DMS79 (cell line): ENCODE measurements around the gene HOXA10.
A peak's percentile ranks its signal among the peaks of the same experiment; 100 is the strongest.

Experiments
- DNase-seq: peaks from one replicate; lab custom pipeline; 2025; lab: John Stamatoyannopoulos, UW

The HOXA10 gene

DNA sequence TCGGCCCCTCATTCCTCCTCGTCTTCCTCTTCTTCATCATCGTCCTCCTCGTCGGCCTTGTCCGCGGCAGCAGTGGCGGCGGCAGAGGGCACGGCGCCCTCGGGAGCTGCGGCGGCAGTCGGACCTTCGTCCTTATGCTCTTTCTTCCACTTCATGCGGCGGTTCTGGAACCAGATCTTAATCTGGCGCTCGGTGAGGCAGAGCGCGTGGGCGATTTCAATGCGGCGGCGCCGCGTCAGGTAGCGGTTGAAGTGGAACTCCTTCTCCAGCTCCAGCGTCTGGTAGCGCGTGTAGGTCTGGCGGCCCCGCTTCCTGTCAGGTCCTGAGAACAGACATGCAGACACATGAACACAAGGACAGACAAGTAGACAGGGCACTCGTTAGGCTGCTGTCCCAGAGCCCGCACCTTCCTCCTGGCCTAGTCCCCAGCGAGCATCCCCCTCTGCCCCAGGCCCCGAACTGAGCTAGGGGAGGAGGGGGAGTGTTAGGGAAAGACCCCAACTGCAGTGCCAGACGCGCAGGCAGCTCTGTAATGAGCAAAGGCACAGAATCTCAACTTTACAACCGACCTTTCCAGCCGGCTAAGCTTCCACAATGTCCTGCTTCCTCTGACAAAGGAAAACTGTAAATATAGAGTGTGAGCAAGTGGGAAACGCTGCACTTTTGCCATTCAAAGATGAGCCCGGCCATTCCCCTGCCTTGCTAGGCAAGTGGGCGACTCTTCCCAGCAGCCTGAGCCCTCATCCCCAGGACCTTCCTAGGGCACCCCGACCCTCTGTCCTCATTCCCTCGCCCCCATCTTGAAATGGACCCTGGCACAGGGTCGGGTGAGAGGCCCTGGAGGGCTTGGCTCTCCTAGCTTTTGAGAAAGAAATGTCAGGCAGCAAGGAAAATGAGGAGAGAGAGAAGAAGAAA is 19.0 kb downstream of the HOXA10 start:
- no peak for DNase-seq

DNA sequence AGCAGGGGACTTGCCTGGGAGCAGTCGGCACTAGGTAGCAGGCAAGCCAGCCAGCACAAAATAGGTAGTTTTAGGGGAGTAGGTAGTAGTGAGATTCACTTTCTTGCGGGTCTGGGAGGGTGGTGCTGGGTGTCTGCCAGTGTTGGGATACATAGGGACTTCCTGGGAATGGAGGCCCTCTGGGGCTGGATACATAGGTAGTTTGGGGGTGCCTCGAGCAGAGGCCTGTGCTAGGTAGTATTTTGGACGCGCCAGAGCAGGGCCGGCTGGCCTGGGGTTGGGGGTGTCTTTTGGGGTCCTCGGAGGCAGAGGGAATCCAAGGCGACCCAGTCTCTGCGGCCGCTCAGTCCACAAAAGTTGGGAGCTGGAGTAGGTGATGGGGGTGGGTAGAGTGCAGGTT is 19.8 kb downstream of the HOXA10 start:
- DNase-seq, result no peak

DNA sequence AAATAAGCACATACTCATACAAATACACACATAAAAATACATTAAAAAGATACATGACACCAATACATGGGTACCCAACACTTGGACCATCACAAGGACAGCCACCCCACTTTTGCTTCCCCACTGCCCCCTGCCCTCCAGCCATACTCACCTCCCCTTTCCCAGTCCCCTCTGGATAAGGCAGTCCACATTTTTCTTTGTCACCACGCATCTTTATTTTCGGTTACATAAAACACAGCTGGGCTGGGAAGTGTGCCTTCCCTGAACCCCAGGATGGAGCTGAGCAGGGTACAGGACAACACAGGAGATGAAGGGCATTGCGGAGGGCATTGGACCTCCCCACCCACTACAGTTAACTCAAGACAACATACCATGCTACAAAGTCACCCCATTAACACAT is 20.6 kb downstream of the HOXA10 start:
- DNase-seq, result no peak

DNA sequence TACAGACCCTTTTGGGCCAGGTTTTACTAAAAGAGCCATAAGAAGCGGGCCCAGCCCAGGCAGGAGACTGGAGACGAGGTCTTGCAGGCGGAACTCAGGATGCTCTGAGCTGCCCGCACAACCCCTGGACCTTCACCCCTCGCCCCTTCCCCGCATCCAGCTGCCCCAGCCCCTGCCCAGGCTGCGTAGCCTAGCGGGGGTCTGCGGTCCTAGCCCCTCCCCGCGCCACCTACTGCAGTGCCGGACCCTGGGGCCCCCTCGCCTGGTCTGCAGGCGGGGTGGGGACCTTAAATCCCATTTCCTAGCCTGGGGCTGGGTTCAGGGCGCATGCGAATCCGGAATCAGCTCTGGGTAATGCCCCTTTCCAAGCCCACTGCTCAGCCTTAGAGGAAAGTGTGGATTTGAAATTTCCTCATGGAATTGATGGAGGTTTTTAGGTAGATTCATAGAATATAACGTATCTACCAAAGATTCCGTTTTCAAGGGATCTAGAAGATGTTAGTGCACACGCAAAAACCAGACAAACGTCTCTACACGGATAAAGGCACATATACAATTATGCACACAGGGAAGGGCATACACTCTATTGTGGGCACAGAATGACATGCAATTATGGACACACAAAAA is 21.2 kb downstream of the HOXA10 start:
- DNase-seq, result no peak

GRCh38 chr7:27151931-27152815 is 21.9 kb downstream of the HOXA10 start, which contains the start of gene HOXA3:
HOXA3 (minus strand) TSS chr7:27152583; CDS start chr7:27110640, 41,943 bp downstream.
- DNase-seq, result no peak

DNA sequence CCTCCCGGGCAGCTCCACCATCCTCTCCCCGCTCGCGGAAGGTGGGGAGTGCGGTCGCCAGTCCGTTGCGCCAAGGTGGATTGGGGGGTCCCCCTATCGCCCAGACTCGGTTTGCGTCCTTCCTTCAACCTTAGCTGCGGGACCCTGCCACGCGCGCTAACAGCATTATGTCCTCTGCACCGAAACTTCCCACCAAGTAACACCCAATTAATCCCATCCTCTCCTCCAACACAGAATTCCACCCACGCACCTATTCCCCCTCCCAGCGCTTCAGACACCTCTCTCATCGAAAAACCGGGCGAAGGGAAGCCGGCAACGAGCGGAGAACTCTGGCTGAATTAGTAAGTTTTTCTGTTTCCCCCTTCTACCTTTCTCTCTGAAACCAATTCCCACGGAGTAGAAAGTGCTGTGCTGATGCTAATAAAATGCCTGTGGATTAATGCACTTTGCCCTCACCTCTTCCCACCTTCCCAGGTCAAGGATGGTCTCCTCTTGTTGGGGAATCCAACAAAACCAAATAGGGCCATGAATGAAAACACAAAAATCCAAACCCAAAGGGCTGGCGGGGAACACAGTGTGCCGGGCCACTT is 22.7 kb downstream of the HOXA10 start:
- peak; percentile 37 for DNase-seq

DNA sequence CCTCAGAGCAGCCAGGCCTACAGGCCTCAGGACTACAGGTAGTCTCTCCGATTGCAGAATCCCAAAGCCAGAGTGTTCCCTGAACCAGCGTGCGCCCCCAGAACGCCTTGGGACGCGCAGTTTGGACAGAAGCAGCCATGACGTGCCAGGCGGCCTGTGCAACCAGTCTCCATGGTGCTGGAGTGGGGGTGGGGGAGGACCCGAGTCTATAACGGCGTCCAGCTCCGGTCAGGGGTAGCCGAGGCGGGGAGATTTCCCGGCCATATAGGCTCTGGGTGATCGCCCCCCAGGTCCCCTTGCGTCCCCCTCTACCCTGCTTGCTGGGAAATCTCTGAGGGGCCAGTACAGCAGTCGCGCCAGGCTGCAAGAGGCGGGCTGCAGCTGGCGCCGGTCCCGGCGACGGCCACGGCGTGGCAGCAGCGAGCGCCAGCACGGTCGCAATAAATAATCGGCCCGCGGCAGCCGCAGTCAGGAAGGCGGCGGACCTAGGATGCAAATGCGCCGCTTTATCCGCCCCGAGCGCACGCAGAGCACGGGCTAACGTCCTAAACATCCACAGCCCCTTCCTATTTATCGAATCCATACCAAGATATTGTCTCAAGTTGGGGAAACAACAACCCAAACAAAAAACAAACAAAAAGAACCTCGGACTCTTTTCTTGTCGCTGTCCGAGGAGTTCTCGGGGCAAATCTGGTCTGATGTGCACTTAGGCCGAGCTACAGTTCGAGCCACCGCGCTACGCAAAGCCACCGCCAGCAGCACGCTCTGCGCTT is 23.4 kb downstream of the HOXA10 start:
- peak; percentile 79 for DNase-seq

DNA sequence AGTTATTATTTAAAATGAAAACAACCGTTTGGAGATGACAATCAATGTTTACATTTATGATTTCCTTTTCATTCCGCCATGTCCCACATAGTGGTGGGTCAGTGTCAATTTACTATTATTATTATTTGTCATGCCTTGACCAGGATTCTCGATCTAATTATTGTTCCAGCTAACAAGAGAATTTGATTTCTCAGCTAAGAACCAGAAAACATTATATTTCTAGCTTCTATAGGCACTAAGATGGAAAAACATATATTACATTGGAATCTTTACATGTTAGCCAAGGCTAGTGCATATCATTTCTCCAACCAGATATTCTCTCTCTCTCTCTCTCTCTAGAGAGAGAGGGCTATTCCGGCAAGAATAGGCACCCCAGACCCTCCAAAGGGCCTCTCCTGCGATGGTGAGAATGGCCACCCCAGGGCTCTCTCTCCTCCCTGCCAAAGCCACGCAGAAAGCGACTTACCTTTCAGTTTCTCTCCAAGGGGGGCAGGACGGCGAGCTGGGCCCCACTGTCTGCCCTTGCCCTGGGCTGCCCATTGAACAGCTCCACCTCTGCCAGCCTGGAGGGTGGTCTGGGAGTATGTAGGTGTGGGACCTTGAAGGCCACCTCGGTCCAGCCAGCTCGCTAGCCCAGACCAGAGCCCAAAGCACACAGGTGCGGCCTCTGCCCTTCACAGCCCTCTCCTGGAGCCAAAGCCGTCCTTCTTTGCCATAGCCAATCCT is 24.1 kb downstream of the HOXA10 start:
- DNase-seq, result no peak

GRCh38 chr7:27148756-27149641 is 25.1 kb downstream of the HOXA10 start:
- DNase-seq, result peak; percentile 20

GRCh38 chr7:27148031-27148755 is 25.9 kb downstream of the HOXA10 start:
- DNase-seq, result peak; percentile 32

DNA sequence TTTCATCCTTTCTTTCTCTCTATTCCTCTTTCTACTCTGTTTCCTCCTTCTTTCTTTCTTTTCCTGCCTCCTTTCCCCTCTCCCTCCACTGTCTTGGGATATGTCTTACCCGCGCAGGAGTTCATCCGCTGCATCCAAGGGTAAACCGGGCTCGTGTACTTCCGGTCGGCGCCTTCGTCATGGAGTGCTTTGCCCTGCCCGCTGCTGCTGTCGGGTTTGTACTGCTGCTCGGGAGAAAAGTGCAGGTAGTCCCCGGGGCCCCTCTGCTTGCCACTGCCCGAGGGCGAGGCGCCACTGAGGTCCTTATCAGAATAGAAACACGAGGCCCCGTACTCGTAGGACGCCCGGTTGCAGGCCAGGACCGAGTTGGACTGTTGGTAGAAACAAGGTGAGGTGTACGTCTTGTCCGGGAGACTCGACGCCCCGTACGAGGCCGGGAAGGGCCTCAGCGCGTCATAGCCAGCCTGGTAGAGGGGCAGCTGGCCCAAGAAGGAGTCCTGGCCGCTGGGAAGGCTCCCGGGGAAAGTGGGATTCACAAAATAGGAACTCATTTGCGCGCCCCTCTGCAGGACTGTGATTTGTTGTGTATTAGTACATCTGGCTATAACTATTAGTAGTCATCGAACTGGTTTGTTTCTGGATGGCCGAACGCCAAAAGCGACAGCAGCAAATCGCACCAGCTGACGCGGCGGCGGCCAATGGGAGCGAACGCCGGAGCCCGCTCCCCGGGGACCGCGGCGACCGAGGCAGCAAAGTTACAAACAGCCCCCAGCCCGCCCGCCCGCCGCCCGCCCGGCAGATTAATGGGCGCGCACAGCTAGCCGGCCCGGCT is 26.7 kb downstream of the HOXA10 start, which contains the start of gene HOXA6:
Gene HOXA6 (minus strand): TSS at position 576 of the 832 bp plus-strand sequence. CDS start 25 bp downstream, at position 551.
- DNase-seq, result no peak

- no peak for DNase-seq
Observed at GRCh38 chr7:27146491-27147198, 27.5 kb downstream of the HOXA10 start.

GRCh38 chr7:27145914-27146412 is 28.2 kb downstream of the HOXA10 start:
- no peak for DNase-seq

DNA sequence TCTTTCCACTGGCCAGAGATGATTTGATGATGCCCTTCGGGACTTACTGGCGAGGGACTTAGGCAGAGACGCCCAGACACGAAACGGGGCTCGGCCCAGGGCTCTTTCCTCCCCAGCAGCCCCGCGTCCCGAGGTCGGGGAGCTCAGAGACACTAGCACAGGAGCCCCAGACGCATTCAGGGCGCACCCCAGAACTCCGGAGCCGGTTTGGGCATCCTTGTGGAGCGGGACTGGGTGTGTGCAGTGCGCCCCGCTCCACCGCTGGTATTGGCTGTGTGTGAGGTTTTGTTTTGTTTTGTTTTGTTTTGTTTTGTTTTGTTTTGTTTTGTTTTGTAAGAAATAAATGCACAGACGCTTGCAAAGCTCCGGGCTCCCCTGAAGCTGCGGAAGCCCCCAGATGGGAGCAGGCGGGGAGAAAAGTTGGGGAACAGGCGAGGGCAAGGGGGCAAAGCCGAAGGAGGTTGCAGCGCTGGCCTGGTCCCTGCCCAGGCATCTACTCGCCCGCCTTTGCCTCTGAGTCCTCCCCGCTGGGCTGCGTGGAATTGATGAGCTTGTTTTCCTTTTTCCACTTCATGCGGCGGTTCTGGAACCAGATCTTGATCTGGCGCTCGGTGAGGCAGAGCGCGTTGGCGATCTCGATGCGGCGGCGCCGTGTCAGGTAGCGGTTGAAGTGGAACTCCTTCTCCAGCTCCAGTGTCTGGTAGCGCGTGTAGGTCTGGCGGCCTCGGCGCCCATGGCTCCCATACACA is 28.8 kb downstream of the HOXA10 start:
- DNase-seq, result no peak

DNA sequence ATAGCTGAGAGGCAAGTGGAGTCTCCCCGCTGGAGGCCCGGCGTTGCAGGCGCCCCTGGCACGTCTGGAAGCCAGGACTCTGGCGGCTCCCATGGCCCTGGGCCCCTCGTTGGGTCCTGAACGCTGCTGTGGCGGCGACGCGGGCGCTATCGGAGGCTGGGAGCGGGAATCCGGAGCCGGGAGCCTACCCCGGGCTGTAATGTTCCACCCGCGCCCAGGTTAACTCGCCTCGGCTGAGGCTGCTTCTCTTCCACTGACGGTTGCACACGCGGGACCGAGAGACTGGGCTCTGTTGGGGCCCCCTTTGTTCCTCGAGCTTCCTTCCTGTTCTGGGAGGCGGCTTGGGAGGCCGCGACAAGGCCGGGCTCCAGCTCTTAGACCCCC is 29.3 kb downstream of the HOXA10 start:
- no peak for DNase-seq
